Measurements from ENCODE around the gene VIL1. TPM values are rescaled to one million over a fixed set of nuclear protein-coding genes. Genes with fewer than 3 reads are reported as not detected.

VIL1 gene
- total RNA-seq, 1 donor from 2014 or later = not detected

- DNase-seq (ENCODE audit: low read depth, low spot score) = no peak
- peaks cover 19% of the 10 kb centered on the region for H3K4me1 Mint-ChIP-seq
- H3K4me3 Mint-ChIP-seq = peak overlapping the region; percentile 23
- TF ChIP-seq CTCF (conservative IDR thresholded peaks at IDR 0.05) = no peak
- no peak overlapping the region for H3K27ac Mint-ChIP-seq (ENCODE audit: unreplicated experiment)
- H3K27me3 Mint-ChIP-seq (ENCODE audit: low read depth) = peaks cover 20% of the 10 kb centered on the region
- no peaks in the 10 kb centered on the region for H3K9me3 Mint-ChIP-seq
- no peaks in the 10 kb centered on the region for H3K36me3 Mint-ChIP-seq (ENCODE audit: low read depth)
Observed at GRCh38 chr2:218392459-218392858, 26.5 kb upstream of the VIL1 start.

- no peaks in the 10 kb centered on the region for H3K36me3 Mint-ChIP-seq (ENCODE audit: low read depth)
- no peak for TF ChIP-seq CTCF (conservative IDR thresholded peaks at IDR 0.05)
- no peak overlapping the region for H3K27ac Mint-ChIP-seq (ENCODE audit: unreplicated experiment)
- DNase-seq (ENCODE audit: low read depth, low spot score) = no peak
- peaks cover 23% of the 10 kb centered on the region for H3K4me1 Mint-ChIP-seq
- H3K4me3 Mint-ChIP-seq = peak overlapping the region; percentile 23
- peaks cover 24% of the 10 kb centered on the region for H3K27me3 Mint-ChIP-seq (ENCODE audit: low read depth)
- H3K9me3 Mint-ChIP-seq = no peaks in the 10 kb centered on the region
Observed at GRCh38 chr2:218392891-218393462, 25.9 kb upstream of the VIL1 start.

GRCh38 chr2:218393750-218394290, 25.1 kb upstream of the VIL1 start:
- H3K36me3 Mint-ChIP-seq (ENCODE audit: low read depth) = no peaks in the 10 kb centered on the region
- H3K4me1 Mint-ChIP-seq = peaks cover 23% of the 10 kb centered on the region
- no peak for TF ChIP-seq CTCF (conservative IDR thresholded peaks at IDR 0.05)
- H3K4me3 Mint-ChIP-seq = no peak overlapping the region
- no peaks in the 10 kb centered on the region for H3K9me3 Mint-ChIP-seq
- no peak overlapping the region for H3K27ac Mint-ChIP-seq (ENCODE audit: unreplicated experiment)
- peaks cover 31% of the 10 kb centered on the region for H3K27me3 Mint-ChIP-seq (ENCODE audit: low read depth)
- no peak for DNase-seq (ENCODE audit: low read depth, low spot score)

GRCh38 chr2:218394298-218395089, 24.4 kb upstream of the VIL1 start:
- Mint-ChIP-seq H3K9me3 (no peaks in the 10 kb centered on the region), H3K4me1 (peaks cover 23% of the 10 kb centered on the region), H3K27me3 (ENCODE audit: low read depth) (peaks cover 36% of the 10 kb centered on the region), H3K36me3 (ENCODE audit: low read depth) (no peaks in the 10 kb centered on the region), H3K4me3 (no peak overlapping the region), H3K27ac (ENCODE audit: unreplicated experiment) (no peak overlapping the region)
- DNase-seq (ENCODE audit: low read depth, low spot score) = no peak
- TF ChIP-seq CTCF (conservative IDR thresholded peaks at IDR 0.05) = no peak

- Mint-ChIP-seq H3K4me3 (no peak overlapping the region), H3K27ac (ENCODE audit: unreplicated experiment) (no peak overlapping the region), H3K4me1 (peaks cover 23% of the 10 kb centered on the region), H3K27me3 (ENCODE audit: low read depth) (peaks cover 36% of the 10 kb centered on the region), H3K36me3 (ENCODE audit: low read depth) (no peaks in the 10 kb centered on the region), H3K9me3 (no peaks in the 10 kb centered on the region)
- no peak for DNase-seq (ENCODE audit: low read depth, low spot score)
- no peak for TF ChIP-seq CTCF (conservative IDR thresholded peaks at IDR 0.05)
Observed at GRCh38 chr2:218395090-218395444, 23.9 kb upstream of the VIL1 start.

Data from neural crest cell (in vitro differentiated cells).